GM13977 (cell line): Measurements from ENCODE around the gene KLK8.
"Not testable (repeated sequence)": the region's sequence is repeated elsewhere in the genome, so short reads cannot be mapped to it uniquely, and the experiment has no call there.

ENCODE experiments used
- DNase-seq: peaks from one replicate; pipeline ENCODE4 v3.0.0; 2012; ENCODE audit warnings: low spot score
- in situ Hi-C: fragments of 300-500 bp; cut with MboI; formaldehyde crosslinking; loops from one replicate; pipeline ENCODE4 v1.12.0; 2022; ENCODE audit warnings: low sequenced_read_pairs, low pct_unique_long_range_greater_than_20kb, mixed read lengths, inconsistent platforms; ENCODE audit not compliant: unreplicated experiment
- TF ChIP-seq, protein P1 (sequence below): IDR thresholded peaks from 2 replicates; pipeline ENCODE4 v1.5.1; 2012; ENCODE audit warnings: mild to moderate bottlenecking, control low read depth; ENCODE audit not compliant: insufficient read depth; ENCODE audit errors: extremely low read depth, missing control alignments

KLK8 gene

DNA sequence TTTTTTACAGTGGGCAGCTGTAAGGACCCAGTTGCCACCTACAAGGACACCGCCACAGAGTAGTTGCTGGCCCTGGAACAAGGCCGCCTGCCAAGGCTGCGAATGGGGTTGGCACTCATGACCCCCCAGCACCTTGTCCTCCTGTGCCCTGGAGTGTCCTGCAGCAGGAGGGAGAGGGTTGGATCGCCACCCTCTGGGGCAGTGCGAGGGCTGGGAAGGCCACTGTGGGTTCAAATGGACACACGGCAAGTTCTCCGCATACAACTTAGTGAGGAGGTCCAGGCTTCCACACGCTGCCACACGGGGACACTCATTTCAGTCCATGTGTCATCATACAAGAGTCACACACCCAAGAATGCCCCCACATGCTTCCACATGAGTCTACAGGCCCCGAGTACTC lies 978 bp downstream of the KLK8 start:
- no peak for DNase-seq
- in situ Hi-C loops = no loop called here
- TF ChIP-seq, protein P1, sequence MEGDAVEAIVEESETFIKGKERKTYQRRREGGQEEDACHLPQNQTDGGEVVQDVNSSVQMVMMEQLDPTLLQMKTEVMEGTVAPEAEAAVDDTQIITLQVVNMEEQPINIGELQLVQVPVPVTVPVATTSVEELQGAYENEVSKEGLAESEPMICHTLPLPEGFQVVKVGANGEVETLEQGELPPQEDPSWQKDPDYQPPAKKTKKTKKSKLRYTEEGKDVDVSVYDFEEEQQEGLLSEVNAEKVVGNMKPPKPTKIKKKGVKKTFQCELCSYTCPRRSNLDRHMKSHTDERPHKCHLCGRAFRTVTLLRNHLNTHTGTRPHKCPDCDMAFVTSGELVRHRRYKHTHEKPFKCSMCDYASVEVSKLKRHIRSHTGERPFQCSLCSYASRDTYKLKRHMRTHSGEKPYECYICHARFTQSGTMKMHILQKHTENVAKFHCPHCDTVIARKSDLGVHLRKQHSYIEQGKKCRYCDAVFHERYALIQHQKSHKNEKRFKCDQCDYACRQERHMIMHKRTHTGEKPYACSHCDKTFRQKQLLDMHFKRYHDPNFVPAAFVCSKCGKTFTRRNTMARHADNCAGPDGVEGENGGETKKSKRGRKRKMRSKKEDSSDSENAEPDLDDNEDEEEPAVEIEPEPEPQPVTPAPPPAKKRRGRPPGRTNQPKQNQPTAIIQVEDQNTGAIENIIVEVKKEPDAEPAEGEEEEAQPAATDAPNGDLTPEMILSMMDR = no peak

DNA sequence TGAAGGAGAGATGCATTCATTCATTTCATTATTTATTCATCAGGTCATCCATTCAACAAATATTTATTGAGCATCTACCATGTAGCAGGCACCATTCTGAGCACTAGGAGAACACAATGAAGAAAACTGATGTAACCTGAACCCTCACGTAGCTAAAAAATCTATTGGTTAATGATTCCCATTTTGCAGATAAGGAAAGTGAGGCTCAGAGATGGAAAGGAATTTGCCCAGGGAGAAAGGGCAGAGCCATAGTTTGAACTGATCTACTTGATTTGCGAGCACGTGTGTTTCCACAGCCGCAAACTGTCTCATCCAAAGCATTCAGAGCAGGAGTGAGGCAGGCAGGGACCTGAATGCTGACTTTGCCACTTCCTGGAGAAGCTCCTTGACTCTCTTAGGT lies 2.7 kb downstream of the KLK8 start:
- TF ChIP-seq, protein P1 = no peak
- in situ Hi-C loops = no loop called here
- no peak for DNase-seq

DNA sequence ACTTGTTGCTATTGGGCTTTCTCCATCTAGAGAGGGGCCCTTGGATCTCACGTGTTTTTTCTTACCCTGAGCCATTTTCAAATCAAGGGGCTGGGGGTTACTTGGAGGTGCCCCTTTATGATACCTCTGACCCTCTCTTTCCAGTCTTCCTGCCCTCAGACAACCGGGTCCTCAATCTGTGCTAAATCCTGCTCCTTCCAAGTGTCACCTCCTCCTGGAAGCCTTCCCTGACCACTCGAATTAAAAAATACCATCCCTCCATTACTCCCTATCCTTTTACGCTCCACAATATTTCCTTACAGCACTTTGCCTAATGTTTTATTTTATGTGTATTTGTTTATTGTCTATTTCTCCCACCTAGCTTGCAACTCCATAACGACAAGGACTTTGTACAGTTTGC lies 3.3 kb downstream of the KLK8 start:
- in situ Hi-C loops = no loop called here
- DNase-seq = no peak
- TF ChIP-seq, protein P1 = no peak

DNA sequence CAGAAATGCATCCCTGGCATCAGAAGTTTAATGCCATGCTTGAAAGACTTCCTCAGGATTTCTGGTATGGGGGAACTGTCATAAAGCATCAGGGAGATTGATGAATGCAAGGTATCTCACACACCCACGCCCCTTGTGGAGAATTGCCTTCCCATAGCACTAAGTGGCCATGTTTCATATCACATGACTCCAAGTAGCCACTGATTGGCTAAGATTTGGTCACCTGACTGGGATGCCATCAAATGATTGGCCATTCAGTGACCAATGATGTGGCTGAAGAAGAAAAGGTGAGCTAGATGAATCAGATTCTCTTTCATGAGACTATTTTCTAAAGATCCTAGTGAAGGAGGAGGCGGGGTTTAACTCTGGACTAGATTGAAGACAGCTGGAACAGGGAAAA lies 7.3 kb downstream of the KLK8 start:
- in situ Hi-C loops = no loop called here
- no peak for DNase-seq
- TF ChIP-seq, protein P1 = no peak

DNA sequence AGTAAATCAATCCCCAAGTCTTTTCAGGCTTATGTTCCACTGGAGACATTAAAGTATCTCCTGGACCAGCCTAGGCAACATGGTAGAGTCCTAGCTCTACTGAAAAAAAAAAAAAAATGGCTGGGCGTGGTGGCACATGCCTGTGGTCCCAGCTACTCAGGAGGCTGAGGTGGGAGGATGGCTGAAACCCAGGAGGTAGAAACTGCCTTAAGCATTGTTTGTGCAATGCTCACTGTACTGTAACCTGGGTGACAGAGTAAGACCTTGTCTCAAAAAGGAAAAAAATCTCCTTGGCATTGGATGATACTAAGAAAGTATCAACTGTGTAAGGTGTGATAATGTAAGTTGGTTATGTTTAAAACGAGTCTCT lies 8.8 kb downstream of the KLK8 start:
- DNase-seq = no peak
- in situ Hi-C loops = no loop called here
- TF ChIP-seq, protein P1 = no peak

DNA sequence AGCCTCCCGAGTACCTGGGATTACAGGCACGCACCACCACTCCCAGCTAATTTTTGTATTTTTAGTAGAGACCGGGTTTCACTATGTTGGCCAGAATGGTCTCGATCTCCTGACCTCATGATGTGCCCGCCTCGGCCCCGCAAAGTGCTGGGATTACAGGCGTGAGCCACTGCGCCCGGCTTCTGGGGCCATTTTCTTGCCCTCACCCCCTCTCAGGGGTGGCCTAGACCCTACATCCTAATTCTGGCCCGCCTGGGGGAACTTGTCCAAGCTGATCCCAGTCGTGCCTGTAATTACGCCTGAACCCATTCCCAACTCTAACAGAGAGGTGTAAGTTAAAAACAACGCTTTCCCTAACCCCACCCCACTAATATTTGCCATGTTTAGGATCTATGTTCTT lies 17.0 kb downstream of the KLK8 start:
- DNase-seq, in situ Hi-C loops: not testable (repeated sequence)

DNA sequence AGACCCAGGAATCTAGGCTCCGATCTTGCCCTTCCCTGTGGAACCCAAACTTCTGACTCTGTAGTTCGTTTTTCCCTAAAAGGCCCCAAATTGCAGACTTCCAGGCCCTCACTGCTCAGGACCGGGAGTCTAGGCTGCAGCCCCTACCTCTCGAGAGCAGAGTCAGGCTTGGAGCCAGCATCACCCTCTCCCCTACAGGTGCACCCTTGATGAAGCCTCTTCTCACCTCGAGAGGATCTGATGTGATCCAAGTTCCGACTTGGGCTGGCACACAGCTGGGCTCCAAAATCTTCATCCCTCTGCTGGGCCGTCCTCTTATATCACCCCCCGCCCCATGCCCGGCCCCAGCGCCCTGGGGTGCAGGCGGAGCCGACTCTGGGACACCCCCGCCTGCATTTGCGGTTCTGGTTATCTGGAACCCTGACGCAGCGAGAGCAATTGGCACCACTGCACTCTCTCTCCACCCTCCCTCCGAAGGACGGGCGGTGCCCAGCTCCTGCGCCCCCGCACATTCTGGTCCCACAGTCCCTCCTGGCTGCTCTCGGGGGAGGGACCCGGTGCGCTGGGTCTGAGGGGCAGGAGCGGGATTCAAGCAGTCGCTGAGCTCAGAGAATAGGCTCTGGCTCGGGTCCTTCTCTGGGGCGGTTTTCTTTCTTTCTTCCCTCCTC lies 17.6 kb downstream of the KLK8 start, which contains the start of gene KLK7:
Gene KLK7, minus strand, starts transcription at position 293 of the 668 bp plus-strand sequence. CDS start 1,518 bp downstream, outside the sequence.
- TF ChIP-seq, protein P1 = no peak
- in situ Hi-C loops = no loop called here
- no peak for DNase-seq
